M059J (cell line): Measurements from ENCODE around the gene GET4. TPM values are rescaled to one million over a fixed set of nuclear protein-coding genes. Genes with fewer than 3 reads are reported as not detected.
A peak's percentile ranks its signal among the peaks of the same experiment; 100 is the strongest.
"Not testable (repeated sequence)": the region's sequence is repeated elsewhere in the genome, so short reads cannot be mapped to it uniquely, and the experiment has no call there.

Experiments used
- DNase-seq: peaks from one replicate; pipeline ENCODE4 v3.0.0-alpha.2; 2012; ENCODE audit warnings: low read depth
- total RNA-seq: library from RNA; depleted of rRNA; stranded (reverse); fragments of >200 nt; shearing (Covaris generic); gene quantifications from 2 replicates; pipeline ENCODE4 v1.2.3, GENCODE V29; 2014

The GET4 gene
- total RNA-seq, 1 experiment from 2014 or later = 26.9 TPM

DNA sequence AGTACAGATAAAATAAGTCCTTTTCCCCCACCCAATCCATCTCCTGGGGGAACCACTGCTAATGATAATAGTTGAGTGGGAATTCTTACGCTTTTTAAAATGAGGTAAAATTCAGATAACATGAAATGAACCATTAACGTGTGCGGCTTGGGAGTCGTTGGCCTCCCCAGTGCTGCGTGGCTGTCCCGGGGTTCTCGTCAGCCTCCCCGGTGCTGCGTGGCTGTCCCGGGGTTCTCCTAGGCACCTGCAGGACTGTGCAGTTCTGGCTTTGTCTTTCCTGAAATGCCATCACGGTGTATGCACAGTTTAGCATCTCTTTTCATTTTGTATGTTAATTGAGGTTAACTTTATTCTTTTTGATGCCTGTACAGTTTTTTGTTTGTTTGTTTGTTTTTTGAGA lies 30.6 kb upstream of the GET4 start:
- DNase-seq = no peak

DNA sequence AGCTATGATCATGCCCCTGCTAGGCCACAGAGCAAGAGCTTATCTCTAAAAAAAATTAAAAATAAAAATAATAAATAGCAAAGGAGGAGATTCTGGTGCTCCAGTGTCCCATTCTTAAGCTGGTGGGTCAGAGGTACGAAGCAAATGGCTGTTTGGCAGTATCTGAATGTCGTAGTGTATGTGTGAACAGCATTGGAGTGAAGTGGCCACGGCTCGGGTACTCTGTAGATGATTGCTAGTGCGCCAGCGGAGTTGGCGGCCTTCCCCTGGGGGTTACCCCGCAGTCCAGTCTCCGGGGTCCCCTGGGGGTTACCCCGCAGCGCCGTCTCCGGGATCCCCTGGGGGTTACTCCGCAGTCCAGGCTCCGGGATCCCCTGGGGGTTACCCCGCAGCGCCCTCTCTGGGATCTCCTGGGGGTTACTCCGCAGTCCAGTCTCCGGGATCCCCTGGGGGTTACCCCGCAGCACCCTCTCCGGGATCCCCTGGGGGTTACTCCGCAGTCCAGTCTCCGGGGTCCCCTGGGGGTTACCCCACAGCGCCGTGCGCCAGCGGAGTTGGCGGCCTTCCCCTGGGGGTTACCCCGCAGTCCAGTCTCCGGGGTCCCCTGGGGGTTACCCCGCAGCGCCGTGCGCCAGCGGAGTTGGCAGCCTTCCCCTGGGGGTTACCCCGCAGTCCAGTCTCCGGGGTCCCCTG lies 29.2 kb upstream of the GET4 start:
- DNase-seq = not testable (repeated sequence)

DNA sequence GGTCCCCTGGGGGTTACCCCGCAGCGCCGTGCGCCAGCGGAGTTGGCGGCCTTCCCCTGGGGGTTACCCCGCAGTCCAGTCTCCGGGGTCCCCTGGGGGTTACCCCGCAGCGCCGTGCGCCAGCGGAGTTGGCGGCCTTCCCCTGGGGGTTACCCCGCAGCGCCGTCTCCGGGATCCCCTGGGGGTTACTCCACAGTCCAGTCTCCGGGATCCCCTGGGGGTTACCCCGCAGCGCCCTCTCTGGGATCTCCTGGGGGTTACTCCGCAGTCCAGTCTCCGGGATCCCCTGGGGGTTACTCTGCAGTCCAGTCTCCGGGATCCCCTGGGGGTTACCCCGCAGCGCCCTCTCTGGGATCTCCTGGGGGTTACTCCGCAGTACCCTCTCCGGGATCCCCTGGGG lies 28.6 kb upstream of the GET4 start:
- not testable (repeated sequence) for DNase-seq

DNA sequence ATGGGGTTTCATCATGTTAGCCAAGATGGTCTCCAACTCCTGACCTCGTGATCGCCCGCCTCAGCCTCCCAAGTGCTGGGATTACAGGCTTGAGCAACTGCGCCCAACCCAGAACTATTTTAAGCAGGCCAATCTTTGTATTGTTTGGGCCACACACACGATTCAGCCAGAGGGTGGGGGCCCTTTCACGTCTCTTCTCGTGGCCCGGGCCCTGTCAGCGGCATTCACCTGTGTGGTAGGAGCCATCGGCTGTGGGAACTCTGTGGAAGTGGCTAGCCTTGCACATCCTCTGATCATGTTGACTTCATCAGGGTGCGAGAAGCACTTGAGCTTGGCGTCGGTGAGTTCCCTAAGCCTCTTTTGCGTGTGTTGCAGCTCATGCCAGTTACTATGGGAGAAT lies 27.2 kb upstream of the GET4 start:
- no peak for DNase-seq

DNA sequence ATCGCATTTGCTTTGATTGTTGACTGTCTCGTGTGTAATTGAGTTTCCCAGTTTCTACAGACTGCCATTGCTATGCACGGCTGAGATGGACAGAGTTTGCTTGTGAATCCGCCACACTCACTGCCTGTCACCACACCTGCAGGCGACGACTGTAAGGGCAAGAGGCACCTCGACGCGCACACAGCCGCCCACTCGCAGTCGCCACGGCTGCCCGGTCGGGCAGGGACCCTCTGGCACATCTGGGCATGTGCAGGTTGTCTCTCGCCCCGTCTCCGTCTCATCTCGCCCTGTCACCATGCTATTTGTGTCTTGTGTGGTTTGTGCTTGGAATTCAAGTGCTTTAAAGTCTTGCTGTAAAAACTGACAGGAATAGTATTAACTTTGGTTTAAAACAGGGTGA lies 26.6 kb upstream of the GET4 start:
- no peak for DNase-seq

DNA sequence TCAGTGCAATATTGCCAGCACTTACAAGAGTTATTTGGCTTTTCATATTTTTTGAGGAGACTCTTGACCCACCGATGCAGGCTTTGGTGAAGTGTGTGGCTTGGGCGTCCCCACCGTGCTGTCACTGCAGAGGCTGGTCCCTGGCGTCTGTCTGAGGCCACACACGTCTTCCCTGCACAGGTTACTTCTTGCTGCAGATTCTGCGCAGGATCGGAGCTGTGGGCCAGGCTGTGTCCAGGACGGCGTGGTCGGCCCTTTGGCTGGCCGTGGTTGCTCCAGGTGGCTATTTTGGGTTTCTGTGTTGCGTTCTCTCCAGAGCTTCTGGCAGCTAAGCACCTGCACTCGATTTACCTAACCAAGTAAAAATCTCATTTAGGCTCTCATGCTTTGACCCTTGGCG lies 25.1 kb upstream of the GET4 start:
- no peak for DNase-seq

DNA sequence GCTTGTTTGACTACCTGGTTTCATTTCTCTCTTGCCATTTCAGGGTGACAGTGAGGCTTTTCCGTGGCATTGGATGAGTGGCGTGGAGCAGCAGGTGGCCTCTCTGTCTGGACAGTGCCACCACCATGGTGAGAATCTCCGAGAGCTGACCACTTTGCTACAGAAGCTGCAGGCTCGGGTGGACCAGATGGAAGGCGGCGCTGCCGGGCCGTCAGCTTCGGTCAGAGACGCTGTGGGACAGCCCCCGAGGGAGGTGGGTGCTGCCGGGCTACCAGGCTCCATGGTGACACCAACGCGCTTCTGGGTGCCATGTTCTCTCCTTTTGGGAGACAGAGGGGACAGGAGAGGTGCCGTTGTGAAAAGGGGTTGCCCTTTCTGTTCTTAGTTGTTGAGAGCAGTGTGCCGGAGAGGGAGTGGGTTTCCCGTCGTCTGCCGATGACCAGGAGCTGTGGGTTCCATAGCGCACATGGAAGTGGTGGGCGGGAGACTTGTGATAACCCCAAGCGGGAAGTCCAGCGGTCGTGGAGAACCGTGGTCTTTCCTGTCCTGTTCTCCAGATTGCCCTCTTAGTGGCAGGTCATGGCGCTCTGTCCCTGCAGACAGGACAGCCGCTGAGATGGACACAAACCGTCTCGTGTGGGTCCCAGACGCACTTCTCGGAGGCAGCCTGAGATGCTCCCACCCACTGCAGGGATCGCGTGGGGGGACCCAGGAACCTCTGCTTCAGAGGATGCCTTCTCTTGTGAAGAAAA lies 22.8 kb upstream of the GET4 start:
- no peak for DNase-seq

DNA sequence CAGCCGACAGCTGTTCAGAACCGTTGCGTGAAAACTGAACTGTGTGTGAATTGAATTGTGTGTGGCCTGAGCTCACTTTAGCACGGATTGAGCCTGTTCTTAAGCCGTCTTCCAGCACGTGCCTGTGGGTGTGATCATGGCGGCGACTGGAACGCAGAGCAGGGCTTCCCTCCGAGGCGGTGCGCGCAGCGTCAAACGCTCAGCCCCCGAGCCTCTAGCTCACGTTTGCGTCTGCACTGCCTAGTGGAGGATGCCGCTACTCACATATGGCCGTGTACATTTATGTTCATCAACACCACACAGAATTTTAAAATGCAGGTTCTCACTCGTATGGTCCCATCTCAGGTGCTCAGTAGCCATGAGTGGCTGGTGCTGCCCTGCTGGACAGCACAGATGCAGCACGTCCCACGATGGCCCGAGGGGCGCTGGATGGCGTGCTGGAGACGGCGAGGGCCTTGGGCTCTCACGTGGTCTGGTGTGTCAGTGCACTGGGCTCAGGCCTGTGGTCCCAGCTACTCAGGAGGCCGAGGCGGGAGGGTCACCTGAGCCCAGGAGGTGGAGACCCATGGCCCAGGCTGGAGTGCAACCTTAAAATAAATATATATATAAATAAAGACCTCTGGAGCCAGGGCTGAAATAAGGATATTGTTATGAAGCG lies 22.1 kb upstream of the GET4 start:
- no peak for DNase-seq

DNA sequence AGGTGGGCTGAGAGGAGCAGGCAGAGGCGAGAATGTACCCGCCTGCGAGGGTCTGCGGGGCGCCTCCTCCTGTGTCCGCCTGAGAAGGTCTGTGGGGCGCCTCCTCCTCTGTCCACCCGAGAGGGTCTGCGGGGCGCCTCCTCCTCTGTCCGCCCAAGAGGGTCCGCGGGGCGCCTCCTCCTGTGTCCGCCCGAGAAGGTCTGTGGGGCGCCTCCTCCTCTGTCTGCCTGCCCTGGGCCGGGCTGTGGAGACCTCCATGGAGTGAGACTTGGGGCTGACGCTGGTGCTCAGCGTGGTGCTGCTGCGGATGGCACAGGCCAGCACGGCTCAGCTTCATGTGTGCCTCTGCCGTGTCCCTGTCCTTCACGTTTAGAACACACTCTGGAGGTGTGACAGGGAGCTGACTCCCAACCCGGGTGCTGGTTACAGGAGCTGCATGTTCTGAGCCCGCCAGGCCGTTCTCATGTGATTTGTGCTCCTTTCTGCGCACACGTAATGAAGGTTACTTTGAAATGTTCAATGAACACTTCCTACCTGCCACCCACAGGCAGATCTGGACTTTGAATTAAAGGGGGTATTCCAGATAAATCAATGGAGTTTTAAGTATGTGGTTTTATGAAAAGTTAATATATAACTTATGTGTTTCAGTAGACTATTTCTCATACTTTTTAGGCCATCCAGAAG lies 20.5 kb upstream of the GET4 start:
- no peak for DNase-seq

DNA sequence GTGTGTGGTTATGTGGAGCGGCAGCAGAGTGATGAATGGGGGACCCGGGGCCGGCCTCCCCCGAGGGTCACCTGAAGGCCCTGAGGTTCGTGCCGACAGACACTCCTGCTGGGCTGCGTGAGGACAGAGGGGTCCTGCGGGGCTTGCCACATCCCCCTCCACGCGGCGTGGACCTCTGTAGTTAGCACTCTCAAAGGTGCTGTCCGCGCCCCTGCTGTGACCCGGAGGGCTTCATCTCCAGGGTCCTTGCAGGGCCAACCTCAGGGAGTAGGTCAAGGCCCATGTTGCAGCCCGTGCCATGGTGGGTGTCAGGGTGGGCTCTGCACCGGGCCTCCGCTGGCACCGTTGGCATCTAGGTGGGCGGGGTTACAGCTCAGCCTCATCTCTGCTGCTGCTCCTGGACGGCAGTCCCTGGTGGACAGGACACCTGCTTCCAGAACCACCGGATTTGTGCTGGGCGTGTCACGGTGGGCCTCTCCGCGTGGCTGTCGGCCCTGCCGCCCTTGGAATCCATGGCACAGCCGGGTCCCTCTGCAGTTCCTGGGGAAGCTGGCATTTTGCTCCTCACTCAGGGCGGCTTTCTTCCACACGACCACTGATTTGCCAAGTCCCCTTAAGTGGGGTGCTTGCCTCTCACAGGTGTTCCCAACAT lies 19.8 kb upstream of the GET4 start:
- no peak for DNase-seq

DNA sequence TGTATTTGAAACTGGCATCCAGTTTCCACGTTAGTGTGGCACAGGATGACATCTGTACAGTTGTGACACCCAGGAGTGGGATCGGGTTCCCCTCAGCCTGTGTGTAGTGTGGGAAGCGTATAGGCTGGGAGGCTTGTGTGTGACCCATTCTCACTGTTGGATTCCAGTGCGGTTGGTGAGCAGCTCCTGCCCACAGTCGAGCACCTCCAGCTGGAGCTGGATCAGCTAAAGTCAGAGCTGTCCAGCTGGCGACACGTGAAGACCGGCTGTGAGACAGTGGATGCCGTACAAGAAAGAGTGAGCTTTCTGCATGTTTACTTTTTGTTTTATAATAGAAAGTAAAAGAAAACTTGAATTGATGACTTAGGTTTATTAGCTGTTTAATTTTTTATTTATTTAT lies 18.7 kb upstream of the GET4 start:
- DNase-seq = no peak

DNA sequence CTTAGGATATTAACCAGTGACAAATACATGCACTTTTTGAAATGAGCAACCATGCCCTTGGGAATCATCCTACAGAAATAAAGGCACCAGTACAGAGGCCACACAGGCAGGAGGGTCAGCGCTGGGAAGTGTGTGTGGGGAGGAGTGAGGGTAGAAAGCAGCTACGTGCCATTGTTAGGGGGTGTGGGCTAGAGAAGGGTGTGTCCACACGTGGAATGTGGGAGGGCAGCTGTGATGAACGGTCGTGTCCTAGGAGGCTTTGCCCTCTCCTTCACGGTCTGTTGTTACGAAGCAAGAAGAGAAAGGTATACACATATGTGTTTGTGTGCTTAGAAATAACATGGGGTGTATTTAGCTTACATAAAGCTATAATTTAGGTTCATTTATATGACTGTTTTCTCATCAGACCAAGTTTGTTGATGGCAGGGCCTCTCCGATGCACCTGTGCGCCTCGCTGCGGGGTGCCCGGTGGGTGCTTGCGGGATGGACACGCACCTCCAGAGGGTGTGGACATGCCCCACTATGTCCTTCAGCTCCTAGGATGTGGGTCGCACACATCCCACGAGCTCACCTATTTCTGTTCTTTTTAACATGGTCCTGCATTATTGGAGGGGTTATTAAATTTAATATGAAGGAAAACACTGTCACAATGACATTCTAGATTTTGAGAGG lies 16.9 kb upstream of the GET4 start:
- DNase-seq = no peak

DNA sequence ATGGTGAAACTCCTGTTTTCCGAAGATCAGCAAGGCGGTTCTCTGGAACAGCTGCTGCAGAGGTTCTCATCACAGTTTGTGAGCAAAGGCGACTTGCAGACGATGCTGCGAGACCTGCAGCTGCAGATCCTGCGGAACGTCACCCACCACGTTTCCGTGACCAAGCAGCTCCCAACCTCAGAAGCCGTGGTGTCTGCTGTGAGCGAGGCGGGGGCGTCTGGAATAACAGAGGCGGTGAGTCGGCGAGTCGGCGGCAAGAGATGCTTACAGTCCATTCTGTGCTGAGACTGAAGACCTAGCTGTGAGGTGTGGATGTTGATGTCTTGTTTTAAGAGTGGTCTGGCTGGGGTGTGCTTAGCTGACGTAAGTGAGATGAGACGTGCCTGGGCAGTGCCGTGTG lies 16.2 kb upstream of the GET4 start:
- no peak for DNase-seq

DNA sequence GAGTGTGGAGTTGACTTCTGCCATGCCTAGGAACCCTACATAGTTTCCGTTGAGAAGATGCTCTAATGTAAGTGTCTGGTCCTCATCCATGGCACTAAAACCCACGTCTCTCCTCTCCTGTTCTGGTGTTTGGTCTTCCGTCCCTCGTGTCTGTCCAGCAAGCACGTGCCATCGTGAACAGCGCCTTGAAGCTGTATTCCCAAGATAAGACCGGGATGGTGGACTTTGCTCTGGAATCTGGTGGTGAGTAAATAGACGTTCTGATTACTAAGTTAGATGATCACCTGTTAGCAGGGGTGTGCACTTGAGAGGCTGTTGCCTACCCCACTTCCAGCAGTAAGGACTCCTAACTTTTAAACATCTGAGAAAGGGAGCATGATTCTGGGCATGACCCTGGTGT lies 15.1 kb upstream of the GET4 start:
- no peak for DNase-seq

DNA sequence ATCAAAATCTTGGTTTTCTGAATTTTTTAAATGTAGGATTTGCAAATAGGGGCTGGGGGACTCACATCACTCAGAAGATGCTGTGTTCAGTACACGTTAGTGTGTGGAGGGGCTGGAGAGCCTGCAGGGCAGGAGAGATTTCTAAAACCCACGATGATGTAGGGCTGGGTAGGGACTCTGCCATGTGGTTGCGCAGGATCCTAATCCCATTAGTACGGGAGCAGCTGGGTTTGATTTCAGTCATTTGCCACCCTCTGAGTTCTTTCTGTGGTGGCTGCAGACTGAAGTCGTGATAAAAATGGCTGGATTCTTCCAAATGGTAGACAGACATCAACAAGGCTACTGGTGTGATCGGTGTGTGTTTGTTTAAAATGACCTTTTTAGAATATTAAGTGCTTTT lies 14.2 kb upstream of the GET4 start:
- no peak for DNase-seq

DNA sequence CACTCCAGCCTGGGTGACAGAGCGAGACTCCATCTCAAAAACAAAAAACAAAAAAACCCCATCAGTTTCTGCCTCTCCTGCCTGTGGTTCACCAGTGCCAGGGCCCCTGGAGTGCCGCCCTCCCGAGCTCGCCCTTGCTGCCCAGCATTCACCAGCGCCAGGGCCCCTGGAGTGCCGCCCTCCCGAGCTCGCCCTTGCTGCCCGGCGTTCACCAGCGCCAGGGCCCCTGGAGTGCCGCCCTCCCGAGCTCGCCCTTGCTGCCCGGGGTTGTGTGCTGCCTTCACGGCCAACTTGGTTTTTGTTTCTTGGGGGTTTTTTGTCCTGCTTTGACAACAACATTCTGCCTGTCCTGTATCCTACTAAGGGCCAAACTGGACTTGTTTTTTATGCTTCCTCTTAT lies 13.2 kb upstream of the GET4 start:
- DNase-seq = no peak

DNA sequence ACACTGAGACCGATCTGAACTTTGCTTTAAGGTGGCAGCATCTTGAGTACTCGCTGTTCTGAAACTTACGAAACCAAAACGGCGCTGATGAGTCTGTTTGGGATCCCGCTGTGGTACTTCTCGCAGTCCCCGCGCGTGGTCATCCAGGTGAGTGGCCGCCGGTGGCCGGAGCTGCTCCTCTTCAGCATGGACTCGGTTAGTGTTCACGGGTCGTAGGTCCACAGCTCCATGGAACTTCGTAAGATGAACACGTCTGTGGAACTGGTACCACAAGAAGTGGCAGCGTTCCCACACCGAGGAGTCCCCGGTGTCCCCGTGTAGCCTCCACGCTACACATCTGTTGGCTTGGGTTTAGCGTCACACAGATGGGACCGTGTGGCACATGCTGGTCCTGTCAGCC lies 10.4 kb upstream of the GET4 start:
- no peak for DNase-seq

DNA sequence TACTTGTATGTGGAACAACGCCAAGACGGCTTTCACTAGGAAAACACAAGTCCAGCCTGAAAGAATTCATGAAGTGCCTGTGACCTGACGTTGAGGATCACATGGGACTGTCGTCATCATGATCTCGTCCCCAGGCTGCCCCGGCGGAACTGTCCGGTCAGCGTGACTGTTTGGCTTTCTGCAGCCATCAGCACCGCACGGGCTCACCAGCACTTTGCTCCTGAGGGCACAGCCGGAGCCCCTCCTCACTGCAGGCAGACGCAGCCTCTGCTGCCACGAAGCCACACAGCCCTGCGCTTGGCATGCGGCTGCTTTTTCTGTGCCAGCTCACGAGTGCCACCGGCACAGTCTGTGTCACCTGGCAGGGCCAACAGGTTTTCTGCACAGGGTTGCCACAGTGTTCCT lies 9.4 kb upstream of the GET4 start:
- DNase-seq = no peak

DNA sequence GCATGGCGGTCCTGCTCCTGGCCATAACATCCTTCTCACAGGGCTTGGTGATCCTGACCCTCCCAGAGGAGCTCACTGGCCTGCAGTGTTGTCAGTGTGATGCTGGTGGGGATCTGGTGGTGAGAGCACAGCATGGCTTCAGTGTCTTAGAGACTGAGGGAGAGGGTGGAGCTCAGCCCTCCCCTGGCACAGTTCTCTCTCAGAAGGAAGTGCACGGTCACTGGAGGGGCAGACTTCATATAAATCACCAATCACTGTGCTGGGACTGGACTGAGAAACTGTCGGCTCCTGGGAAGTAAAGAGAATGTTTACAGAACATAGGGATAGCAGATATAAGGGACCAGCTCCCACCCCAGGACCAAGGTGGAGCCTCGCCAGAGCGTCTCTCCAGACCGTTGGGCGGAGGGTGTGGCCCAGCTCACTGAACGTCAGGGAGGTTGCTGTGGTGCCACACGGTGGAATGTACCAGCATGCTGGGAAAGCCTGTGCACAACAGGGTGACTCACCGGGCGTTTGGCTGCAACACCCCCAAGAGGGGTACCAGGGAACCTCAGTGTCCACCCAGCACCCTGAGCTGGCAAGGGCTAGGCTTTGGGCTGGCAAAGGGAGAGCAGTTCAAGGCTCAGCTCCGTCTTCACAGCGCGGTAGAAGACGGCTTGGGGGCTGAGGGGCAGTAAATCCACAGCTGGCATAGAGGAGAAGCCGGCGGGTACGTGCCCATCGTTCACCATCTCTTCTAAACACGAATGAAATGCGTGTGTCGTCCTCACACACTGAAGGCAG lies 8.8 kb upstream of the GET4 start:
- peak; percentile 29 for DNase-seq

DNA sequence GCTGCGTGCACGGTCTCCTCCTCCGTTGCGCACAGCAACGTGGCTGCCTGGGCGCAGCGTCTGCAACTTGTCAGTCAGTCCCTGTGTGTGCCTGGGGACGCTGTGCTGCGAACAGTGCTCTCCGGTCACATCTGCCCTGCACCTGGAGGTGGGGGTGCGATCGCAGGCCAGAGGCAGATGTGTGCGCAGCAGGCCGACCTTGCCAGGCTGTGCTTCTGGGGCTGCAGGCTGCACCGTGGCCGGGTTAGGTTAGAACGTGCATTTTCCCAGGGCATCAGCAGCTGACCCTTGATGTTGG lies 8.2 kb upstream of the GET4 start:
- no peak for DNase-seq

DNA sequence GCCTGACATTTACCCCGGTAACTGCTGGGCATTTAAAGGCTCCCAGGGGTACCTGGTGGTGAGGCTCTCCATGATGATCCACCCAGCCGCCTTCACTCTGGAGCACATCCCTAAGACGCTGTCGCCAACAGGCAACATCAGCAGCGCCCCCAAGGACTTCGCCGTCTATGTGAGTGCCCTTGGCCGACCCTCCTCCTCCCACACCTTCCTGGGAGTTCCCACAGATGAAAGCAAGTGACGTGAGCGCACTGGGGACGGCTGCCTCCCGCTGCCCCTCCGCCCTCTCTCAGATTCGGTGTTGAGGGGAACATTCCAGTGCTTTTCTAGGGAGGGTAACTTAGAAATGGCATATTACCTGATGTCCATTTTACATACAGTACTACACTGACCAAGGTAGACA lies 7.0 kb upstream of the GET4 start:
- no peak for DNase-seq
